ENCODE data around the gene NUFIP1.

Gene NUFIP1

DNA sequence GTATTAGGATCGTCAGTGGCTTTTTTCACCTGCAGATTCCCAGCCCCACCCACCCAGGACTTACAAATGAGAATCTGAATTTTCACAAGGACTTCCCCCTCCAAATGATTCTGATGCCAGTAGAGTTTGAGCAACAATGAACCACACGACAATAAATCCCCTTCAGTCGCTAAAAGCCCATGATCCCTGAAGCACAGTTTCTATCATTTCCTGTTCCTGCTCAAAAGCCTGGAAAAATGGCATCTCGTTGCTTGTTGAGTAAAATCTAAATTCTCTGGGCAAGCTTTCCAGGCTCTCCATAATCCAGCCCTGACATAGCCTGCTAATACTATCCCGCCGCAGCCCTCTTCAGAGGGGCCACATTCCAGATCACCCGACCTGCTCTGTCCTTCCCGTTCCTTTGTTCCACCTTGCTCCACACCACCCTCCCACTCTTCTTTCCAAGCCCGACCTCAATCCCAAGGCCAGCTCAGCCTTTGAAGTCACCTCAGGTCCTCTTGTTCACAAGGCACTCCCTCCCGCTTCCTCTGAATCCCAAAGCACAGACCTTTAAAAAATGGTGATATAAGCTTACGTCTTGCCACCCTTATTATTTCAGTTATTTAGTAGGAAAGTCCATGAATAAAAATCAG is 67.9 kb downstream of the NUFIP1 start:
- TF ChIP-seq, protein P1, sequence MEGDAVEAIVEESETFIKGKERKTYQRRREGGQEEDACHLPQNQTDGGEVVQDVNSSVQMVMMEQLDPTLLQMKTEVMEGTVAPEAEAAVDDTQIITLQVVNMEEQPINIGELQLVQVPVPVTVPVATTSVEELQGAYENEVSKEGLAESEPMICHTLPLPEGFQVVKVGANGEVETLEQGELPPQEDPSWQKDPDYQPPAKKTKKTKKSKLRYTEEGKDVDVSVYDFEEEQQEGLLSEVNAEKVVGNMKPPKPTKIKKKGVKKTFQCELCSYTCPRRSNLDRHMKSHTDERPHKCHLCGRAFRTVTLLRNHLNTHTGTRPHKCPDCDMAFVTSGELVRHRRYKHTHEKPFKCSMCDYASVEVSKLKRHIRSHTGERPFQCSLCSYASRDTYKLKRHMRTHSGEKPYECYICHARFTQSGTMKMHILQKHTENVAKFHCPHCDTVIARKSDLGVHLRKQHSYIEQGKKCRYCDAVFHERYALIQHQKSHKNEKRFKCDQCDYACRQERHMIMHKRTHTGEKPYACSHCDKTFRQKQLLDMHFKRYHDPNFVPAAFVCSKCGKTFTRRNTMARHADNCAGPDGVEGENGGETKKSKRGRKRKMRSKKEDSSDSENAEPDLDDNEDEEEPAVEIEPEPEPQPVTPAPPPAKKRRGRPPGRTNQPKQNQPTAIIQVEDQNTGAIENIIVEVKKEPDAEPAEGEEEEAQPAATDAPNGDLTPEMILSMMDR (IDR thresholded peaks at IDR 0.05; ENCODE audit: control insufficient read depth, extremely low read depth, insufficient read depth): no peak
- H3K4me3 ChIP-seq (ENCODE audit: low read depth, low read length): no peak overlapping the region
- DNase-seq (ENCODE audit: low read depth): no peak

DNA sequence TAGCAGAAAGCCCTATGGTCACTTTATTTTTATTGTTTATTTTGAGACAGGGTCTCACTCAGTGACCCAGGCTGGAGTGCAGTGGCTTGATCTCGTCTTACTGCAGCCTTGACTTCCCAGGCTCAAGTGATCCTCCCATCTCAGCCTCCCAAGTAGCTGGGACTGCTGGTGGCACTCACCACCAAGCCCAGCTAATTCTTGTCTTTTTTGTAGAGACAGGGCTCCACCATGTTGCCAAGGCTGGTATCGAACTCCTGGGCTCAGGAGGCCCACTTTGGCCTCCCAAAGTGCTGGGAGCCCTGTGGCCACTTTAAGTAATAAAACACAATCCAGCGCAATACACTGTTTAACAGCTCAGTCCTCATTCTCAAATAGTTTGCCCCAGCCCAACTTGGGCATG is 69.3 kb downstream of the NUFIP1 start:
- TF ChIP-seq, protein P1 (IDR thresholded peaks at IDR 0.05; ENCODE audit: control insufficient read depth, extremely low read depth, insufficient read depth): no peak
- DNase-seq (ENCODE audit: low read depth): no peak
- H3K4me3 ChIP-seq (ENCODE audit: low read depth, low read length): no peak overlapping the region

DNA sequence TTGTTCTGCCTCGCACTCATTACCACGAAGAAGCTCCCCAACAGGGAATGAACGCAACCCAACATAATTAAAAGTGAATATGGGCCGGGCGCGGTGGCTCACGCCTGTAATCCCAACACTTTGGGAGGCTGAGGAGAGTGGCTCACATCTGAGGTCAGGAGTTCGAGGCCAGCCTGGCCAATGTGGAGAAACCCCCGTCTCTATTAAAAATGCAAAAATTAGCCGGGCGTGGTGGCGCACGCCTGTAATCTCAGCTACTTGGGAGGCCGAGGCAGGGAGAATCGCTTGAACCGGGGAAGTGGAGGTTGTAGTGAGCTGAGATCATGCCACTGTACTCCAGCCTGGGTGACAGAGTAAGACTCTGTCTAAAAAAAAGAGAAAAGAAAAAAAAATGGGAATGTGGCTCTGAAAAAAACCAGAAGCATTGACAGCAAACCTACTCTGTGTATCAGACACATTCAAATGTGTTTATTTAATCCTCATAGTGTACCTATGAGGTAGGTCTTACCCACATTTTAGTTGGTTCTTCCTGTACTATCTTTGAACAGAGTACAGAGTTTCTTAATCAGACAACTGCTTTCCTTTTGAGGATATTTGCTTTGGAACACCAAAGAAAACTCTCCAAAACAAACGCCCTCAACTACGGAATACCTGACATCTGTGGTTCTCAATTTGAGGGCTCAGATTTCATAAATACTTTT is 70.0 kb downstream of the NUFIP1 start:
- TF ChIP-seq, protein P1 (IDR thresholded peaks at IDR 0.05; ENCODE audit: control insufficient read depth, extremely low read depth, insufficient read depth): no peak
- no peak overlapping the region for H3K4me3 ChIP-seq (ENCODE audit: low read depth, low read length)
- DNase-seq (ENCODE audit: low read depth): no peak

DNA sequence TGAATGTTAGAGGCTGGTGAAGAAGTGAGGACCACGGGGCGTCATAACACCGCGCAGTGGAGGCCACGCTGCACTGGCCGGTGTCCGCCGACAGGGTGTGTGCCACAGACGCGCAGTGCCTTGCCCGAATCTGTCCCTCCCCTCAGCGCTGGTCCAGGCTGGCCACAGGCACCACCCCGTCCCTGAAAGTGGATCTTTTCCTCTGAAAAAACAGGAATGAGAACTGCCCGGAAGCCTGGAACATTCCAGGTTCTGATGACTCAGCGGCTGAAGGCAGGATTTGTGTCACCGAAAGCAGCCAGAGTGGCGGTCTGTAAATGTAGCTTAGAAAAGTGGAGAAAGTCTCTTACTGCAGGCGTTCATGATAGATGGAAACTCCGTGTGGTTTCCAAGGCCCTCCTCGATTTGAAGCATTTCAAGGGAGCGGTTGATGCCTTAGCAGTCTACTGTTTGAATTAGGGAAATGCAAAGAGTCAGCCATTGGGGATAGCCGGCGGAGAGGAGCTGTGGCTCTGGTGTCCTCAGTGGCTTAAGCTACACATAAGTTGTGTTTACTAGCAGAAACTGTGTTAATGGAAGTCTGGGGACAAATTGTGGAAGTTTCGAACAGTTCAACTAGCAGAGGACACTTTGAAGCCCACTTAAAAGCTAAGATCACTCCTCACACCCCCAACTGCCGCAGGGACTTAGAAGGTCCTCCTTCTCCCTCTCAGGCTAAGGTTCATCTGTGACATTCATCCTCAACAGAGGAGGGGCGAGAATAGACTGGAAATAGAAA is 70.8 kb downstream of the NUFIP1 start:
- peak overlapping the region; percentile 41 for H3K4me3 ChIP-seq (ENCODE audit: low read depth, low read length)
- TF ChIP-seq, protein P1 (IDR thresholded peaks at IDR 0.05; ENCODE audit: control insufficient read depth, extremely low read depth, insufficient read depth): peak; percentile 49
- DNase-seq (ENCODE audit: low read depth): no peak

DNA sequence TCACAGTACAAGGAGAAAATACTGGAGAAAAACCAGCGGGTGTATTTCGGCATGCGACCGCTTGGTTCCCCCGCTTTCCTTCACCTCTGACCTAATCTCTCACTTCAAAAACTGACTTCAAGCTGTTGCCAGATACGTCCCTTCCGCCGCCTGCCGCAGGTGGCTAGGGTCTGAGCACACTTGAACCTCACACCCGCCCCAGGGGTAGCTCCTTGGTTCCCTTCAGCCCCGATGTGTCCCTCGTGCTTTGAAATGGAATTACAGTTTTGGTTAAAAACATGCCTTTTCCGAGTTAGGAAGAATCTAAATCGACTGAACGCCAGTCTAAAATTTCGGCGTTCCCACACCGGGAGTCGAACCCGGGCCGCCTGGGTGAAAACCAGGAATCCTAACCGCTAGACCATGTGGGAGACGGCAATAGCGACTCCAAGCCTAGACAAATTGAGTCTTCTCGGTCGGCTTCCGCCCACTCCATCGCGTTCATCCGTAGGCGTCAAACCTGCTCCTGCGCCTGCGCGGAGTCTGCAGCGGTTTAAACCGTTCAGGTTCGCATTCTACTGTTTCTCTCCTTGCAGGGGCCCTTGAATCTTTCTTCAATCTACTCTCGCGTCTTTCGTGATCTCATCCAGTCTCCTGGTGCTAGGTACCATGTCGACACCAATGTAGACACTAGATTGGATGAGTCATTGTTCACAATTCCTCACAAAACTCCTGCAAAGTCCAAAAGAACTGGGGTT is 71.5 kb downstream of the NUFIP1 start:
- TF ChIP-seq, protein P1 (IDR thresholded peaks at IDR 0.05; ENCODE audit: control insufficient read depth, extremely low read depth, insufficient read depth): no peak
- H3K4me3 ChIP-seq (ENCODE audit: low read depth, low read length): peak overlapping the region; percentile 41
- peak; percentile 51 for DNase-seq (ENCODE audit: low read depth)

DNA sequence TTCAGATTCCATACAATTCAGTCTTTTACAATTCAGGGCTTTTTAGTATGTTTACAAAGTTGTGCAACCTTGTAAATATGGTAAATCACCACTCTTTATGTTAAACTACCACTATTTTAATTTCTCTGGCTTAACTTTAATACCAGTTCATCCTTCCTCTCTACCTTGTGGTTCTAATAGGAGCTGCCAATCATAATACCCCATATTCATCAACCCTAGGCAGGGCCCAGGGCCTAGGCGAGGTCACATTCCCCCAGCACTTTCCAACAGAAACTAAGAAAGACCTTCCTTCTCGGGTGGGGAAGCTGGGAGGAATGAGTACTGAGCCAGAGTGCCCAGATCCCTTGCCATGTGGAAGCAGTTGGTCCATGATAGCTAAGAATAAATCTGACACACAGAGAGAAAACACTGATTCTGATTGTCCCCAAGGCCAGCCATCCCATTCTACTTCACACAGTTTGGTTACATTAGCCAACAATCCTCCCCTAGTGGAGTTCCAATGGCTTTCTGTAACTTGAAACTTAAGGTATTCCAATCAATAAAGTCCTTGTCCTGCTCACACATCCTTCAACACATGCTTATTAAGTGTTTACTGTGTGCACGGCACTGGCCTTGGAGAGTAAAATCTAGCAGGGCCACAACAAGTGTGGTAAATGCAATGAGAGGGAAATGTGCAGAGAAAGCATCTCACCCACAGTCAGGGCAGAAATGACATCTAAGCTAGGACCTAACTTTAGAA is 76.8 kb downstream of the NUFIP1 start:
- DNase-seq (ENCODE audit: low read depth): no peak
- TF ChIP-seq, protein P1 (IDR thresholded peaks at IDR 0.05; ENCODE audit: control insufficient read depth, extremely low read depth, insufficient read depth): no peak

More for the DNA sequence above, 76.8 kb downstream of the NUFIP1 start:
- no peak overlapping the region for H3K4me3 ChIP-seq (ENCODE audit: low read depth, low read length)
